ENCODE data around the gene TAOK1.
A peak's percentile ranks its signal among the peaks of the same experiment; 100 is the strongest.

The TAOK1 gene

GRCh38 chr17:29400818-29401217, 10.7 kb downstream of the TAOK1 start:
- Histone ChIP-seq H3K36me3 (replicated peaks; ENCODE audit: low read depth, low read length) (peaks cover 28% of the 10 kb centered on the region), H3K4me1 (ENCODE audit: low read length) (peaks cover 13% of the 10 kb centered on the region), H3K4me2 (ENCODE audit: low read length) (peak overlapping the region; percentile 41), H3K9me3 (ENCODE audit: insufficient read depth, low read length) (no peaks in the 10 kb centered on the region), H3K27ac (ENCODE audit: low read length) (peak overlapping the region; percentile 46), H3K79me2 (ENCODE audit: low read length) (peaks cover 93% of the 10 kb centered on the region), H3K9ac (ENCODE audit: low read length) (no peak overlapping the region), H3K27me3 (ENCODE audit: low read depth, low read length) (no peaks in the 10 kb centered on the region), H2AFZ (ENCODE audit: low read depth, low read length) (no peak overlapping the region), H4K20me1 (ENCODE audit: insufficient read depth, low read length) (peaks cover 16% of the 10 kb centered on the region), H3K4me3 (ENCODE audit: low read length) (0 out of 2 replicates have a peak overlapping the region, but pooled peaks have one; percentile 13)
- no peak for TF ChIP-seq CTCF (IDR thresholded peaks at IDR 0.05; ENCODE audit: low read depth, low read length)
- TF ChIP-seq EZH2phosphoT487 (IDR thresholded peaks at IDR 0.05; ENCODE audit: low read depth): no peak

- Histone ChIP-seq H3K36me3 (replicated peaks; ENCODE audit: low read depth, low read length) (peaks cover 29% of the 10 kb centered on the region), H3K4me1 (ENCODE audit: low read length) (peaks cover 13% of the 10 kb centered on the region), H3K79me2 (ENCODE audit: low read length) (peaks cover 93% of the 10 kb centered on the region), H2AFZ (ENCODE audit: low read depth, low read length) (no peak overlapping the region), H3K9ac (ENCODE audit: low read length) (no peak overlapping the region), H4K20me1 (ENCODE audit: insufficient read depth, low read length) (peaks cover 19% of the 10 kb centered on the region), H3K4me3 (ENCODE audit: low read length) (0 out of 2 replicates have a peak overlapping the region, but pooled peaks have one; percentile 13), H3K4me2 (ENCODE audit: low read length) (peak overlapping the region; percentile 41), H3K9me3 (ENCODE audit: insufficient read depth, low read length) (no peaks in the 10 kb centered on the region), H3K27ac (ENCODE audit: low read length) (peak overlapping the region; percentile 46), H3K27me3 (ENCODE audit: low read depth, low read length) (no peaks in the 10 kb centered on the region)
- no peak for TF ChIP-seq CTCF (IDR thresholded peaks at IDR 0.05; ENCODE audit: low read depth, low read length)
- TF ChIP-seq EZH2phosphoT487 (IDR thresholded peaks at IDR 0.05; ENCODE audit: low read depth): no peak
Measured at GRCh38 chr17:29401258-29401657, 11.1 kb downstream of the TAOK1 start.

- Histone ChIP-seq H3K27me3 (ENCODE audit: low read depth, low read length) (no peaks in the 10 kb centered on the region), H3K79me2 (ENCODE audit: low read length) (peaks cover 92% of the 10 kb centered on the region), H4K20me1 (ENCODE audit: insufficient read depth, low read length) (peaks cover 38% of the 10 kb centered on the region), H3K4me1 (ENCODE audit: low read length) (no peaks in the 10 kb centered on the region), H3K9ac (ENCODE audit: low read length) (no peak overlapping the region), H3K9me3 (ENCODE audit: insufficient read depth, low read length) (no peaks in the 10 kb centered on the region), H3K36me3 (replicated peaks; ENCODE audit: low read depth, low read length) (peaks cover 7% of the 10 kb centered on the region), H3K4me2 (ENCODE audit: low read length) (no peak overlapping the region), H2AFZ (ENCODE audit: low read depth, low read length) (no peak overlapping the region), H3K4me3 (ENCODE audit: low read length) (no peak overlapping the region), H3K27ac (ENCODE audit: low read length) (no peak overlapping the region)
- TF ChIP-seq CTCF (IDR thresholded peaks at IDR 0.05; ENCODE audit: low read depth, low read length) (no peak), EZH2phosphoT487 (IDR thresholded peaks at IDR 0.05; ENCODE audit: low read depth) (no peak)
Measured at GRCh38 chr17:29407856-29408255, 17.7 kb downstream of the TAOK1 start.

- peaks cover 93% of the 10 kb centered on the region for H3K79me2 ChIP-seq (ENCODE audit: low read length)
Measured at GRCh38 chr17:29409963-29410362, 19.8 kb downstream of the TAOK1 start.

More at GRCh38 chr17:29409963-29410362, 19.8 kb downstream of the TAOK1 start:
- H2AFZ ChIP-seq (ENCODE audit: low read depth, low read length): no peak overlapping the region
- H3K9me3 ChIP-seq (ENCODE audit: insufficient read depth, low read length): no peaks in the 10 kb centered on the region
- no peak for TF ChIP-seq CTCF (IDR thresholded peaks at IDR 0.05; ENCODE audit: low read depth, low read length)
- TF ChIP-seq EZH2phosphoT487 (IDR thresholded peaks at IDR 0.05; ENCODE audit: low read depth): no peak
- no peaks in the 10 kb centered on the region for H3K4me1 ChIP-seq (ENCODE audit: low read length)
- no peak overlapping the region for H3K9ac ChIP-seq (ENCODE audit: low read length)
- peaks cover 50% of the 10 kb centered on the region for H4K20me1 ChIP-seq (ENCODE audit: insufficient read depth, low read length)
- H3K36me3 ChIP-seq (replicated peaks; ENCODE audit: low read depth, low read length): peaks cover 7% of the 10 kb centered on the region
- H3K27ac ChIP-seq (ENCODE audit: low read length): no peak overlapping the region
- no peak overlapping the region for H3K4me2 ChIP-seq (ENCODE audit: low read length)
- H3K27me3 ChIP-seq (ENCODE audit: low read depth, low read length): no peaks in the 10 kb centered on the region
- no peak overlapping the region for H3K4me3 ChIP-seq (ENCODE audit: low read length)

All from OCI-LY3 (cell line).